ENCODE results near the gene AHI1. TPM values are rescaled to one million over a fixed set of nuclear protein-coding genes. Genes with fewer than 3 reads are reported as not detected.
"Not testable (repeated sequence)": the region's sequence is repeated elsewhere in the genome, so short reads cannot be mapped to it uniquely, and the experiment has no call there.

AHI1 gene
- total RNA-seq, 2 donors from 2014 or later: 24.2 to 29.7 TPM

DNA sequence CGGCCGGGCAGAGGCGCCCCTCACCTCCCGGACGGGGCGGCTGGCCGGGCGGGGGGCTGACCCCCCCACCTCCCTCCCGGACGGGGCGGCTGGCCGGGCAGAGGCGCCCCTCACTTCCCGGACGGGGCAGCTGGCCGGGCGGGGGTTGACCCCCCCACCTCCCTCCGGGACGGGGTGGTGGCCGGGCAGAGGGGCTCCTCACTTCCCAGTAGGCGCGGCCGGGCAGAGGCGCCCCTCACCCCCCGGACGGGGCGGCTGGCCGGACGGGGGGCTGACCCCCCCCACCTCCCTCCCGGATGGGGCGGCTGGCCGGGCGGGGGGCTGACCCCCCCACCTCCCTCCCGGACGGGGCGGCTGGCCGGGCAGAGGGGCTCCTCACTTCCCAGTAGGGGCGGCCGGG lies 133.9 kb downstream of the AHI1 start:
- H3K27ac Mint-ChIP-seq; H3K4me3 Mint-ChIP-seq; H3K4me1 Mint-ChIP-seq; H3K36me3 Mint-ChIP-seq (ENCODE audit: low read depth); ATAC-seq (replicated peaks); H3K27me3 Mint-ChIP-seq: not testable (repeated sequence)
- H3K9me3 Mint-ChIP-seq: peaks cover 27% of the 10 kb centered on the region

GRCh38 chr6:135362124-135362523 lies 135.4 kb downstream of the AHI1 start:
- Mint-ChIP-seq H3K36me3 (ENCODE audit: low read depth) (no peaks in the 10 kb centered on the region), H3K27me3 (no peaks in the 10 kb centered on the region), H3K9me3 (peaks cover 17% of the 10 kb centered on the region), H3K4me1 (peaks cover 6% of the 10 kb centered on the region), H3K27ac (no peak overlapping the region), H3K4me3 (no peak overlapping the region)
- ATAC-seq (replicated peaks): no peak

- no peak for ATAC-seq (replicated peaks)
- Mint-ChIP-seq H3K4me3 (no peak overlapping the region), H3K4me1 (peaks cover 5% of the 10 kb centered on the region), H3K27me3 (no peaks in the 10 kb centered on the region), H3K27ac (no peak overlapping the region), H3K36me3 (ENCODE audit: low read depth) (no peaks in the 10 kb centered on the region), H3K9me3 (peaks cover 5% of the 10 kb centered on the region)
Measured at GRCh38 chr6:135360222-135360621, 137.3 kb downstream of the AHI1 start.

DNA sequence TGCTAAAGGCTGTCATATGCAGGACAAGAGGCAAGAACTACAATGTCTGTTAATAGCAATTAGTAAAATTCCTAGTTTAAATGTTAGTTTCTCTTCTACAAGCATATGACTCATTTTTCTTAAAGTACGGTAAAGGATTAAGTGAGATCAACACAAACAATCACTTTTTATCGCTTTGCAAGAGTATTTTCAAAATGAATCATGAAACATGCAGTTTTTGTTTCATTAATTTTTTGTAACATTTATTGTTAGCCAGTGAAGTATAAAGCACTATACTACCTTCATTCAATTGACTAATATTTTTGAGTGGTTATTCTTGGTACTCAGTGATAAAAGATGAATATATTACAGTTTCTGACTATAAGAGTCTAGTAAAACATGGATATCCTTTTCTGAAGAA lies 138.6 kb downstream of the AHI1 start:
- no peaks in the 10 kb centered on the region for H3K36me3 Mint-ChIP-seq (ENCODE audit: low read depth)
- H3K9me3 Mint-ChIP-seq: no peaks in the 10 kb centered on the region
- H3K27me3 Mint-ChIP-seq: no peaks in the 10 kb centered on the region
- peak; percentile 51 for ATAC-seq (replicated peaks)
- no peak overlapping the region for H3K27ac Mint-ChIP-seq
- H3K4me3 Mint-ChIP-seq: no peak overlapping the region
- no peaks in the 10 kb centered on the region for H3K4me1 Mint-ChIP-seq

DNA sequence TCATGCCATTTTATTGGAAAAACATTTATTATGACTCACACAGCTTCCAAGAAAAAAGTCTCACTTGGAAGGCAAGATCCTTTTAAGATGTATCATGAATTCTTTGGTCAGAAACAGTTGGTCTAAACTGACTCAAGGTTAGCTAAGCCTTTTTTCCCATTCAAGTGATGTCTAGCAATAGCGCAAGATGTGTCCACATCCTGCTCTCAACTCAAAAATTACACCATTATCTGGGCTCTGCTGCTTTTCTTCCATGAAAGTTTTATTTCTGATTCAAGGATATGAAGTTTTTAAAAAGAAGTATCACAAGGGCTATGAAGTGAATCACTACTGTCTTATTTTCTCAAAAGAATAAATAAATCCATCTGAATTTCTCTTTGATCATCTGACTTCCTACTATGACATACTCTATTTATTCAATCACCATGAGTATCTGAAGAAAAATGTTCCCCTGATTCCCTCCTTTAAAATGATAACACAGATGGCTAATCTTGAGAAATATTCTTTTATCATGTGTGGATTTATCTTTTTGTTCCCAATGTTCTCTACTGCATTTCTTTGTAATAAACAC lies 139.2 kb downstream of the AHI1 start:
- Mint-ChIP-seq H3K27ac (no peak overlapping the region), H3K9me3 (no peaks in the 10 kb centered on the region), H3K36me3 (ENCODE audit: low read depth) (no peaks in the 10 kb centered on the region), H3K4me3 (no peak overlapping the region), H3K4me1 (no peaks in the 10 kb centered on the region), H3K27me3 (no peaks in the 10 kb centered on the region)
- no peak for ATAC-seq (replicated peaks)

GRCh38 chr6:135354407-135354806 lies 143.1 kb downstream of the AHI1 start:
- H3K27me3 Mint-ChIP-seq: no peaks in the 10 kb centered on the region
- no peak overlapping the region for H3K4me3 Mint-ChIP-seq
- no peaks in the 10 kb centered on the region for H3K4me1 Mint-ChIP-seq
- H3K27ac Mint-ChIP-seq: no peak overlapping the region
- no peaks in the 10 kb centered on the region for H3K9me3 Mint-ChIP-seq
- no peak for ATAC-seq (replicated peaks)
- H3K36me3 Mint-ChIP-seq (ENCODE audit: low read depth): no peaks in the 10 kb centered on the region

DNA sequence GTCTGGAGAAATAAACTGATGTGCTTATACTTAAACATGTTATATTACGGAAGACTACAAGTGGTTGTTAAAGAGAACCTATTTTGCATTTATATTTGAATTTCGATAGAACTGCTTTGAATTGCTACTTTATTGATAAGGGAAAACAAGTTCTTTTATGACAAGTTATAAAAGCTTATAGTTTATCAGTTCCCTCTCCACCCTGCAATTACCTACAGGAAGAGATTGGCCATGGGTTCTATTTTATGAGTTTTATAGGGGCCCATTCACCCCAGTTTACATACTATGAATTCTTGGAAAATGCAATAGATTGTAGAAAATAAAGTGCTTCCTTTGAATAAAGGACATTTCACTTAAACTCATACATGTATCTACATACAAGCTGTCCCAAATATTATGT lies 144.4 kb downstream of the AHI1 start:
- H3K27me3 Mint-ChIP-seq: no peaks in the 10 kb centered on the region

GRCh38 chr6:135351635-135352034 lies 145.9 kb downstream of the AHI1 start:
- Mint-ChIP-seq H3K4me1 (no peaks in the 10 kb centered on the region), H3K27ac (no peak overlapping the region), H3K36me3 (ENCODE audit: low read depth) (no peaks in the 10 kb centered on the region), H3K27me3 (no peaks in the 10 kb centered on the region), H3K9me3 (no peaks in the 10 kb centered on the region), H3K4me3 (no peak overlapping the region)
- no peak for ATAC-seq (replicated peaks)

More for the DNA sequence above, 144.4 kb downstream of the AHI1 start:
- Mint-ChIP-seq H3K4me1 (no peaks in the 10 kb centered on the region), H3K4me3 (no peak overlapping the region), H3K27ac (no peak overlapping the region), H3K36me3 (ENCODE audit: low read depth) (no peaks in the 10 kb centered on the region), H3K9me3 (no peaks in the 10 kb centered on the region)
- no peak for ATAC-seq (replicated peaks)

- H3K4me3 Mint-ChIP-seq: no peak overlapping the region
- H3K4me1 Mint-ChIP-seq: no peaks in the 10 kb centered on the region
- H3K9me3 Mint-ChIP-seq: no peaks in the 10 kb centered on the region
- H3K27ac Mint-ChIP-seq: no peak overlapping the region
- no peaks in the 10 kb centered on the region for H3K36me3 Mint-ChIP-seq (ENCODE audit: low read depth)
- no peaks in the 10 kb centered on the region for H3K27me3 Mint-ChIP-seq
- no peak for ATAC-seq (replicated peaks)
Measured at GRCh38 chr6:135347887-135348286, 149.7 kb downstream of the AHI1 start.

- no peak for ATAC-seq (replicated peaks)
- Mint-ChIP-seq H3K4me3 (no peak overlapping the region), H3K27me3 (no peaks in the 10 kb centered on the region), H3K4me1 (no peaks in the 10 kb centered on the region), H3K27ac (no peak overlapping the region), H3K9me3 (no peaks in the 10 kb centered on the region), H3K36me3 (ENCODE audit: low read depth) (no peaks in the 10 kb centered on the region)
Measured at GRCh38 chr6:135346747-135347146, 150.8 kb downstream of the AHI1 start.

DNA sequence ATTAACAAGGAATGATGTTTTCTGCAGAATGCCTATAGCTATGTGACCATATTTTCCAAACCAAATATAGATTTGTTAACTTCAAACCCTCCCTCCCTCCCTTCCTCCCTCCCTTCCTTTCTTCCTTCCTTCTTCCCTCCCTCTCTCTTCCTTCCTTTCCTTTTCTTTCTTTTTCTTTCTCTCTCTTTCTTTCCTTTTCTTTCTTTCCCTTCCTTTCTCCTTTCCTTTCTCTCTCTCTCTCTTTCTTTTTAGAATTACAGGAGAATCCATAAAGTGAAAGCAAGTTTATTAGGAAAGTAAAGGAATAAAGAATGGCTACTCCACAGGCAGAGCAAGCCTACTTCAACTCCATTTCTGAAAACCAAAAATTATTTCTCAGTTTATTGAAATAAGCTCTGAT lies 153.0 kb downstream of the AHI1 start:
- Mint-ChIP-seq H3K27ac (no peak overlapping the region), H3K4me1 (no peaks in the 10 kb centered on the region), H3K4me3 (no peak overlapping the region), H3K27me3 (no peaks in the 10 kb centered on the region), H3K36me3 (ENCODE audit: low read depth) (no peaks in the 10 kb centered on the region), H3K9me3 (no peaks in the 10 kb centered on the region)
- ATAC-seq (replicated peaks): no peak

- not testable (repeated sequence) for H3K36me3 Mint-ChIP-seq (ENCODE audit: low read depth); H3K9me3 Mint-ChIP-seq; H3K4me1 Mint-ChIP-seq; ATAC-seq (replicated peaks); H3K27me3 Mint-ChIP-seq; H3K27ac Mint-ChIP-seq; H3K4me3 Mint-ChIP-seq
Measured at GRCh38 chr6:135339920-135340319, 157.6 kb downstream of the AHI1 start.

DNA sequence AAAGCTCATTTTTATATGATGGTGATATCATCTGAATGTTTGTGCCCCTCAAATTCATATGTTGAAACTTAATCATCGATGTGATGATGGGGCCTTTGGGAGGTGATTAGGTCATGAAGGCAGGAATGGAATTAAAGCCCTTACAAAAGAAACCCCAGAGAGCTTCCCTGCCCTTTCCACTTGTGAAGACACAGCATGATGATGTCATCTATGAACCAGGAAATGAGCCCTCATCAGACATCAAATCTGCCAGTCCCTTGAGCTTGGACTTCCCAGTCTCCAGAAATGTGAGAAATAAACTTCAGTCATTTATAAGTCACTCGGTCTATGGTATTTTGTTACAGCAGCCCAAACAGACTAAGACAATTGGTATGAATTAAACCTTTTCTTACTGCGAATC lies 163.4 kb downstream of the AHI1 start:
- H3K36me3 Mint-ChIP-seq (ENCODE audit: low read depth): no peaks in the 10 kb centered on the region
- no peak overlapping the region for H3K4me3 Mint-ChIP-seq
- no peak for ATAC-seq (replicated peaks)
- no peaks in the 10 kb centered on the region for H3K27me3 Mint-ChIP-seq
- no peaks in the 10 kb centered on the region for H3K9me3 Mint-ChIP-seq
- H3K27ac Mint-ChIP-seq: no peak overlapping the region
- no peaks in the 10 kb centered on the region for H3K4me1 Mint-ChIP-seq

GRCh38 chr6:135331002-135331401 lies 166.5 kb downstream of the AHI1 start:
- ATAC-seq (replicated peaks): no peak
- no peaks in the 10 kb centered on the region for H3K27me3 Mint-ChIP-seq
- H3K4me3 Mint-ChIP-seq: no peak overlapping the region
- H3K9me3 Mint-ChIP-seq: no peaks in the 10 kb centered on the region
- H3K27ac Mint-ChIP-seq: no peak overlapping the region
- no peaks in the 10 kb centered on the region for H3K4me1 Mint-ChIP-seq
- H3K36me3 Mint-ChIP-seq (ENCODE audit: low read depth): no peaks in the 10 kb centered on the region

DNA sequence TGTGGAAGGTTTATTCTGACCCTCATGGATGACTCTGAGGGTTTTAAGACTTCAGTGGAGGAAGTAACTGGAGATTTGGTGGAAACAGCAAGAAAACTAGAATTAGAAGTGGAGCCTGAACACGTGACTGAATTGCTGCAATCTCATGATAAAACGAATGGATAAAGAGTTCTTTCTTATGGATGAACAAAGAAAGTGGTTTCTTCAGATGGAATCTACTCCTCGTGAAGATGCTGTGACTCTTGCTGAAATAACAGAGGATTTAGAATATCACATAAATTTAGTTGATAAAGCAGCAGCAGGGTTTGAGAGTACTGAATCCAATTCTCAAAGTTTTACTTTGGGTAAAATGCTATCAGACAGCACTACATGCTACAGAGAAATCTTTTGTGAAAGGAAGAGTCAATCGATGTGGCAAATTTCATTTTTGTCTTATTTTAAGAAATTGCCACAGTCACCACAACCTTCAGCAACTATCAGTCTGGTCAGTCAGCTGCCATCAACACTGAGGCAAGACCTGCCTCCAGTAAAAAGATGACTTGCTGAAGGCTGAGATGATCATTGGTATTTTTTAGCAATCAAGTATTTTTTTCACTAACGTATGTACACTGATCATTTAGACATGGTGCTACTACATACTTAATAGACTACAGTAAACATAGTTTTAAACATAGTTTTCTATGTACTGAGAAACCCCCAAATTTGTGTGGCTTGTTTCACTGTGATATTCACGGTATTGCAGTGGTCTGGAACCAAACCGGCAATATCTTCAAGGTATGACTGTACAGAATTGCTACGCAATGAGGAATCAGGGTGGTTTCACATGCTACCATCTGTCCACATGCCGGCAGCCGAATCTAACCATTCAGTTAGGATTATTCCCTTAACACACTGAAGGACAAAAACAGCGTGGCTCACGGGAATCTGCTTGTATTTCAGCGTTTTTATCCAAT lies 167.4 kb downstream of the AHI1 start:
- ATAC-seq (replicated peaks): no peak
- Mint-ChIP-seq H3K4me1 (no peaks in the 10 kb centered on the region), H3K4me3 (no peak overlapping the region), H3K27ac (no peak overlapping the region), H3K27me3 (no peaks in the 10 kb centered on the region), H3K36me3 (ENCODE audit: low read depth) (no peaks in the 10 kb centered on the region), H3K9me3 (no peaks in the 10 kb centered on the region)
